SKM-1 (cell line): ENCODE data around the gene GSG1L2.

ENCODE experiments used
- DNase-seq: peaks from one replicate; lab custom pipeline; 2025; ENCODE audit not compliant: unreplicated experiment; lab: John Stamatoyannopoulos, UW

Gene GSG1L2

GRCh38 chr17:9821921-9822320 lies at the start of gene GSG1L2:
TSS of gene GSG1L2 (minus strand) at chr17:9822079. CDS start at chr17:9822071, 8 bp downstream.
- DNase-seq = no peak

- no peak for DNase-seq
These were observed 46.7 kb upstream of the GSG1L2 start for GRCh38 chr17:9868552-9868951.

GRCh38 chr17:9865586-9865985 lies 43.7 kb upstream of the GSG1L2 start:
- DNase-seq = peak; percentile 10

- no peak for DNase-seq
These were observed 41.1 kb upstream of the GSG1L2 start for GRCh38 chr17:9862949-9863348.

- no peak for DNase-seq
These were observed 40.3 kb upstream of the GSG1L2 start for GRCh38 chr17:9862220-9862619.

- no peak for DNase-seq
These were observed 39.0 kb upstream of the GSG1L2 start for GRCh38 chr17:9860851-9861250.

- DNase-seq = no peak
These were observed 37.9 kb upstream of the GSG1L2 start for GRCh38 chr17:9859781-9860180.

GRCh38 chr17:9855036-9855435 lies 33.2 kb upstream of the GSG1L2 start:
- DNase-seq = no peak

- DNase-seq = no peak
These were observed 32.4 kb upstream of the GSG1L2 start for GRCh38 chr17:9854255-9854654.

- DNase-seq = no peak
These were observed 28.3 kb upstream of the GSG1L2 start for GRCh38 chr17:9850151-9850550.

- DNase-seq = no peak
These were observed 23.4 kb upstream of the GSG1L2 start for GRCh38 chr17:9845306-9845705.

GRCh38 chr17:9844153-9844552 lies 22.3 kb upstream of the GSG1L2 start:
- no peak for DNase-seq

GRCh38 chr17:9843152-9844010 lies 21.5 kb upstream of the GSG1L2 start:
- DNase-seq = no peak

GRCh38 chr17:9842057-9842758 lies 20.3 kb upstream of the GSG1L2 start:
- DNase-seq = no peak

GRCh38 chr17:9839433-9839832 lies 17.6 kb upstream of the GSG1L2 start:
- no peak for DNase-seq

GRCh38 chr17:9837551-9838471 lies 15.9 kb upstream of the GSG1L2 start:
- no peak for DNase-seq

- DNase-seq = no peak
These were observed 12.0 kb upstream of the GSG1L2 start for GRCh38 chr17:9833922-9834321.

- no peak for DNase-seq
These were observed 8.8 kb upstream of the GSG1L2 start for GRCh38 chr17:9830711-9831110.

- DNase-seq = no peak
These were observed 7.5 kb upstream of the GSG1L2 start for GRCh38 chr17:9829343-9829742.

- DNase-seq = no peak
These were observed 6.7 kb upstream of the GSG1L2 start for GRCh38 chr17:9828296-9829295.
